Fibroblast of the aortic adventitia (primary cell): ENCODE data around the gene L3MBTL4. TPM values are rescaled to one million over a fixed set of nuclear protein-coding genes. Genes with fewer than 3 reads are reported as not detected.

Source experiments
- DNase-seq: peaks from one replicate; pipeline ENCODE4 v3.0.0-alpha.2; 2010; ENCODE audit warnings: low read depth
- H3K4me3 ChIP-seq: 2 replicates; pipeline ENCODE4 v1.5.1; 2011; ENCODE audit warnings: low read depth, mild to moderate bottlenecking, control low read depth, low read length, moderate library complexity
- CTCF ChIP-seq: IDR thresholded peaks from 2 replicates; pipeline ENCODE4 v1.5.1; 2011; ENCODE audit warnings: mild to moderate bottlenecking, low read length, control low read depth, inconsistent platforms; ENCODE audit not compliant: insufficient read depth
- total RNA-seq: library from RNA; depleted of rRNA; stranded (reverse); fragments of >200 nt; gene quantifications from 2 replicates; pipeline ENCODE4 v1.2.3, GENCODE V29; 2012; ENCODE audit warnings: low replicate concordance

L3MBTL4 gene
- total RNA-seq, 1 donor, result not detected

- no peak for DNase-seq
- no peak overlapping the region for H3K4me3 ChIP-seq
- no peak for TF ChIP-seq CTCF
Measured at GRCh38 chr18:6435731-6436130, 21.0 kb upstream of the L3MBTL4 start.

- TF ChIP-seq CTCF, result no peak
- no peak overlapping the region for H3K4me3 ChIP-seq
Measured at GRCh38 chr18:6434987-6435709, 20.4 kb upstream of the L3MBTL4 start.

GRCh38 chr18:6434481-6434880 is 19.8 kb upstream of the L3MBTL4 start:
- no peak overlapping the region for H3K4me3 ChIP-seq
- no peak for DNase-seq
- TF ChIP-seq CTCF, result no peak

More at GRCh38 chr18:6434987-6435709, 20.4 kb upstream of the L3MBTL4 start:
- no peak for DNase-seq

- no peak overlapping the region for H3K4me3 ChIP-seq
- no peak for TF ChIP-seq CTCF
- DNase-seq, result no peak
Measured at GRCh38 chr18:6431659-6432318, 17.1 kb upstream of the L3MBTL4 start.

GRCh38 chr18:6428851-6429395 is 14.2 kb upstream of the L3MBTL4 start:
- DNase-seq, result no peak
- no peak for TF ChIP-seq CTCF
- H3K4me3 ChIP-seq, result no peak overlapping the region

GRCh38 chr18:6427286-6427685 is 12.6 kb upstream of the L3MBTL4 start:
- no peak for TF ChIP-seq CTCF
- no peak for DNase-seq
- no peak overlapping the region for H3K4me3 ChIP-seq
